HEK293 (cell line): ENCODE data around the gene CEP41.
A peak's percentile ranks its signal among the peaks of the same experiment; 100 is the strongest.
"Not testable (repeated sequence)": the region's sequence is repeated elsewhere in the genome, so short reads cannot be mapped to it uniquely, and the experiment has no call there.

Source experiments
- CTCF ChIP-seq: fragments of 450-650 bp; formaldehyde crosslinking; IDR thresholded peaks from 2 replicates; pipeline ENCODE4 v1.5.1; 2016; ENCODE audit warnings: missing biosample characterization, missing genetic modification characterization
- HOXA7 ChIP-seq: sonication (generic); formaldehyde crosslinking; IDR thresholded peaks from 2 replicates; pipeline ENCODE4 v1.8.1; 2022; ENCODE audit warnings: missing genetic modification reagents, borderline replicate concordance
- PRDM2 ChIP-seq: fragments of 450-650 bp; formaldehyde crosslinking; IDR thresholded peaks from 2 replicates; pipeline ENCODE4 v1.5.1; 2016; ENCODE audit warnings: missing biosample characterization, missing genetic modification characterization, borderline replicate concordance
- SETDB1 ChIP-seq: IDR thresholded peaks from one replicate; pipeline ENCODE4 v1.6.1; 2017; ENCODE audit warnings: mild to moderate bottlenecking, low read length, moderate library complexity, mixed read lengths; ENCODE audit not compliant: insufficient read length
- SP2 ChIP-seq: fragments of 450-650 bp; formaldehyde crosslinking; IDR thresholded peaks from 2 replicates; pipeline ENCODE4 v1.5.1; 2016; ENCODE audit warnings: missing biosample characterization, missing genetic modification characterization
- ZNF629 ChIP-seq: fragments of 450-650 bp; formaldehyde crosslinking; IDR thresholded peaks from 2 replicates; pipeline ENCODE4 v1.5.1; 2017; ENCODE audit warnings: missing biosample characterization, missing genetic modification characterization

GRCh38 chr7:130376461-130376860 is 64.4 kb downstream of the CEP41 start:
- TF ChIP-seq HOXA7; SP2 (tag by site-specific recombination); ZNF629 (tag by site-specific recombination); CTCF (tag by site-specific recombination); PRDM2 (tag by site-specific recombination): not testable (repeated sequence)
- peak; percentile 81 for TF ChIP-seq SETDB1
